GM21515 (cell line): ENCODE data around the gene SURF1.
A peak's percentile ranks its signal among the peaks of the same experiment; 100 is the strongest.
"Not testable (repeated sequence)": the region's sequence is repeated elsewhere in the genome, so short reads cannot be mapped to it uniquely, and the experiment has no call there.

Experiments used
- ATAC-seq: cut with Tn5 transposase; IDR thresholded peaks from one replicate; pipeline ENCODE4 v1.9.1; 2021; ENCODE audit not compliant: unreplicated experiment

Gene SURF1

GRCh38 chr9:133384736-133385321 is 28.5 kb upstream of the SURF1 start:
- no peak for ATAC-seq

GRCh38 chr9:133383438-133383837 is 27.2 kb upstream of the SURF1 start:
- ATAC-seq: no peak

GRCh38 chr9:133382507-133383141 is 26.3 kb upstream of the SURF1 start:
- no peak for ATAC-seq

- ATAC-seq: no peak
These were observed 24.4 kb upstream of the SURF1 start for GRCh38 chr9:133380734-133381133.

GRCh38 chr9:133379153-133380086 is 23.1 kb upstream of the SURF1 start:
- no peak for ATAC-seq

- ATAC-seq: no peak
These were observed 22.2 kb upstream of the SURF1 start for GRCh38 chr9:133378408-133378962.

GRCh38 chr9:133377721-133378216 is 21.5 kb upstream of the SURF1 start:
- no peak for ATAC-seq

GRCh38 chr9:133377280-133377679 is 21.0 kb upstream of the SURF1 start:
- ATAC-seq: not testable (repeated sequence)

- ATAC-seq: peak; percentile 88
These were observed 19.7 kb upstream of the SURF1 start, which contains the start of the genes STKLD1 and SURF4 for GRCh38 chr9:133375724-133376654. STKLD1 (plus strand) TSS chr9:133376366; CDS start chr9:133376474, 108 bp downstream. SURF4 (minus strand) TSS chr9:133376060; CDS start chr9:133375969, 91 bp downstream.

GRCh38 chr9:133375116-133375723 is 18.9 kb upstream of the SURF1 start:
- peak; percentile 12 for ATAC-seq

- ATAC-seq: no peak
These were observed 18.4 kb upstream of the SURF1 start for GRCh38 chr9:133374612-133375115.

GRCh38 chr9:133372144-133372543 is 15.9 kb upstream of the SURF1 start:
- no peak for ATAC-seq

- no peak for ATAC-seq
These were observed 15.0 kb upstream of the SURF1 start for GRCh38 chr9:133371261-133371711.

- ATAC-seq: no peak
These were observed 14.4 kb upstream of the SURF1 start for GRCh38 chr9:133370685-133371084.

- ATAC-seq: no peak
These were observed 13.6 kb upstream of the SURF1 start for GRCh38 chr9:133369933-133370332.

GRCh38 chr9:133369422-133369821 is 13.1 kb upstream of the SURF1 start:
- no peak for ATAC-seq

- ATAC-seq: no peak
These were observed 12.1 kb upstream of the SURF1 start for GRCh38 chr9:133368249-133368881.

GRCh38 chr9:133367778-133368177 is 11.5 kb upstream of the SURF1 start:
- no peak for ATAC-seq

GRCh38 chr9:133367221-133367620 is 10.9 kb upstream of the SURF1 start:
- no peak for ATAC-seq
